Osteoblast (primary cell): ENCODE results near the gene MLKL. TPM values are rescaled to one million over a fixed set of nuclear protein-coding genes. Genes with fewer than 3 reads are reported as not detected.

Experiments
- DNase-seq: peaks from one replicate; pipeline ENCODE4 v3.0.0; 2011; ENCODE audit warnings: low spot score, mixed read lengths; ENCODE audit not compliant: insufficient read length; ENCODE audit errors: missing footprints
- H2AFZ ChIP-seq: 2 replicates; pipeline ENCODE4 v1.6.0; 2011; ENCODE audit warnings: mild to moderate bottlenecking, low read length
- H3K27ac ChIP-seq: 2 replicates; pipeline ENCODE4 v1.5.1; 2011; ENCODE audit warnings: mild to moderate bottlenecking, low read depth, low read length, moderate library complexity
- H3K27me3 ChIP-seq: 2 replicates; pipeline ENCODE4 v1.6.0; 2012; ENCODE audit warnings: mild to moderate bottlenecking, control low read depth, inconsistent platforms, low read length, moderate library complexity; ENCODE audit not compliant: insufficient read depth
- H3K36me3 ChIP-seq: 2 replicates; pipeline ENCODE4 v1.5.1; 2011; ENCODE audit warnings: mild to moderate bottlenecking, low read length, control low read depth, moderate library complexity; ENCODE audit not compliant: insufficient read depth
- H3K4me1 ChIP-seq: 2 replicates; pipeline ENCODE4 v1.5.1; 2011; ENCODE audit warnings: mild to moderate bottlenecking, low read length, control low read depth, moderate library complexity; ENCODE audit not compliant: insufficient read depth
- H3K4me2 ChIP-seq: 2 replicates; pipeline ENCODE4 v1.6.0; 2011; ENCODE audit warnings: mild to moderate bottlenecking, low read length; ENCODE audit not compliant: insufficient read depth
- H3K4me3 ChIP-seq: fragments of 200-600 bp; sonication (generic); 3 replicates; pipeline ENCODE4 v1.5.1; 2012; ENCODE audit warnings: mild to moderate bottlenecking, low read length, inconsistent platforms; ENCODE audit not compliant: insufficient read depth
- H3K79me2 ChIP-seq: 2 replicates; pipeline ENCODE4 v1.6.0; 2012; ENCODE audit warnings: mild to moderate bottlenecking, low read length, control low read depth, inconsistent platforms; ENCODE audit not compliant: insufficient read depth
- H3K9me3 ChIP-seq: 2 replicates; pipeline ENCODE4 v1.5.1; 2011; ENCODE audit warnings: low read depth, low read length, control low read depth
- H4K20me1 ChIP-seq: 2 replicates; pipeline ENCODE4 v1.6.0; 2012; ENCODE audit warnings: mild to moderate bottlenecking, low read length, control low read depth; ENCODE audit not compliant: insufficient read depth
- CTCF ChIP-seq: IDR thresholded peaks from 2 replicates; pipeline ENCODE4 v1.5.1; 2011; ENCODE audit warnings: mild to moderate bottlenecking, low read depth, low read length, moderate library complexity; ENCODE audit errors: extremely low read depth
- total RNA-seq: library from RNA; depleted of rRNA; stranded (reverse); fragments of >200 nt; gene quantifications from 2 replicates; pipeline ENCODE4 v1.2.3, GENCODE V29; 2012

The MLKL gene
- total RNA-seq, 1 donor, result 5.1 TPM

DNA sequence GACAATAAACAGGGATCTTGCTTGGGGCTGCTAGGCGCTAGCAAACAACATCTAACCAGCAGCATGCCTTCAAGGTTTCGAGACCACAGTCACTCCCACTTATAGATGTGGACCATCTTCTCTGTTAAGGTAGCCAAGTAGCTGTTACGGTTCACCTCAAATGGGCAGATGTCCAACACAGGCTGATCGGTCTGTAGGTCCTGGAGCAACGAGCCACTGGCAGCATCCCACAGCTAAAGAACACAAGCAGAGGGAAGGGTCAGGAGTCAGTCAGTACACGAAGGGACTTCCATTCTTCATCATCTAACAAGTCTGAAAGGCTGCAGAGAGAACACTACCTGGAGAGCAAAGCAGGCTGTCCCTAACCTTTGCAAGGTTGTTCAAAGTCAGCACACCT, 76.8 kb downstream of the MLKL start:
- no peak for TF ChIP-seq CTCF
- H4K20me1 ChIP-seq, result peaks cover 10% of the 10 kb centered on the region
- H3K27ac ChIP-seq, result no peak overlapping the region
- peaks cover 18% of the 10 kb centered on the region for H3K4me1 ChIP-seq
- peaks cover 3% of the 10 kb centered on the region for H3K79me2 ChIP-seq
- DNase-seq, result no peak
- H3K4me2 ChIP-seq, result no peak overlapping the region
- H3K27me3 ChIP-seq, result no peaks in the 10 kb centered on the region
- H3K9me3 ChIP-seq, result no peaks in the 10 kb centered on the region
- no peak overlapping the region for H3K4me3 ChIP-seq
- peaks cover 55% of the 10 kb centered on the region for H3K36me3 ChIP-seq
- no peak overlapping the region for H2AFZ ChIP-seq

DNA sequence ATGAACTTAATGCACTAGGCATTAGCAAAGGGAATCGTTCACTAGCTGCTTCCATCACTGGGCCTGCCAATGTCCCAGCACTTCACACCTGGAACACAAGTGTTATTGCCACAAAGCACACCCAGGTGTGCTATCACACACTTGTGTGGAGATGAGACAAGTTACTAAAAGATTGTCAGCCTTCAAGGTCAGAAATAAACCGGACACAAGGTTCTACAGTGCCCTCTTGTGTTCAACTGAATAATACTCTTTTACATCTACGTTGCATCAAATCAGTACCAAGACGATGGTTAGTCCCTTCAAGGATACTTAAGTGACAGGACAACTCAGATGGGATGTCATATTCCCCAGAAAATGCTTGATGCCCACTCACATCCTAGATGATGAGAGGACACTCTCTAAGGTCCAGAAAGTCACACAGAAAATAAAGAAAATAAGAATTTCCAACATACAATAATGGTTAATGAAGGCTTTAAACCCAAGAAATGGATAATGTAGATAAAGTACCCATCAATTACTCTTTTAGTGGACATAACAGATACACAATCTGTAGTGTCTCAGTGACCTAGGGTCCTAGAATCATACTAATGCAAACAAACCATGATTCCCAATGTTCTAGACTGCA, 77.3 kb downstream of the MLKL start:
- H3K36me3 ChIP-seq, result peaks cover 52% of the 10 kb centered on the region
- DNase-seq, result peak; percentile 88

DNA sequence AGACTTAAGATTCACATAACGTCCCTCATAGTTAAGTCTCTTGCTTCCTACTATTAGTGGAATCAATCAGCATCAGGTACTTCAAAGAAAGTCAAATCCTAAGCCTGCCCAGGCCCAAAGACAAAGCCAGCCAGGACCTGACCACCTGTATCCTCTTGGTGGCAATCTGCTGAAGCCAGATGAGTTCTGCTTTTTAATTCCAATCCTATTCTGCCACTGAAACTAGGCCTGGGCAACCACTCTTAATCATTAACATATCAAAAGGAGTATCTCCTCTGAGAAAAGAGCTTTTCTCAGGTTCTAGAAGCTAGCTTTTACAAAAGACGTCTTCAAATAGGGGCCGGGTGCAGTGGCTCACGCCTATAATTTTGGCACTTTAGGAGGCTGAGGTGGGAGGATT, 78.7 kb downstream of the MLKL start:
- peaks cover 10% of the 10 kb centered on the region for H4K20me1 ChIP-seq
- H3K4me3 ChIP-seq, result no peak overlapping the region
- no peaks in the 10 kb centered on the region for H3K79me2 ChIP-seq
- no peak overlapping the region for H3K27ac ChIP-seq
- DNase-seq, result no peak
- no peak for TF ChIP-seq CTCF
- no peaks in the 10 kb centered on the region for H3K27me3 ChIP-seq
- H2AFZ ChIP-seq, result no peak overlapping the region
- no peaks in the 10 kb centered on the region for H3K9me3 ChIP-seq
- H3K4me1 ChIP-seq, result peaks cover 3% of the 10 kb centered on the region
- no peak overlapping the region for H3K4me2 ChIP-seq
- peaks cover 42% of the 10 kb centered on the region for H3K36me3 ChIP-seq

More for the DNA sequence above, 77.3 kb downstream of the MLKL start:
- Histone ChIP-seq H4K20me1 (peaks cover 10% of the 10 kb centered on the region), H3K27me3 (no peaks in the 10 kb centered on the region), H3K9me3 (no peaks in the 10 kb centered on the region), H3K27ac (no peak overlapping the region), H3K4me3 (no peak overlapping the region), H3K79me2 (peaks cover 2% of the 10 kb centered on the region), H2AFZ (no peak overlapping the region), H3K4me2 (no peak overlapping the region), H3K4me1 (peaks cover 17% of the 10 kb centered on the region)
- peak; percentile 69 for TF ChIP-seq CTCF

Other genes with a start within 250 kb of the MLKL start
- gene GLG1, start 93.7 kb downstream of the MLKL start, total RNA-seq, result 191 and 215 TPM in 2 replicates
- 15.6 and 18.8 TPM in 2 replicates for gene RFWD3, start 34.0 kb downstream of the MLKL start, total RNA-seq
- not detected in 2 replicates for gene FA2H, start 74.0 kb upstream of the MLKL start, total RNA-seq